PC-3 (cell line): ENCODE results near the gene FGFR3. TPM values are rescaled to one million over a fixed set of nuclear protein-coding genes. Genes with fewer than 3 reads are reported as not detected.

ENCODE experiments used
- ATAC-seq: fragments of 200-7000 bp; cut with Tn5 transposase; 2 replicates; pipeline ENCODE4 v1.9.1; 2020; ENCODE audit warnings: mild to moderate bottlenecking, moderate library complexity
- BruUV-seq: library from RNA; stranded (reverse); fragments of 400-500 nt; replicated peaks from 2 replicates; lab custom pipeline; 2021; lab: Mats Ljungman, UMichigan
- CTCF ChIA-PET: fragments of 300-600 bp; sonication (Branson Sonifier 250); formaldehyde crosslinking; loops from one replicate; lab custom pipeline; 2022; ENCODE audit warnings: antibody characterized with exemption; lab: Charles Lee
- POLR2A ChIA-PET: fragments of 300-600 bp; sonication (Branson Sonifier 250); formaldehyde crosslinking; loops from one replicate; lab custom pipeline; 2022; ENCODE audit warnings: antibody characterized with exemption; ENCODE audit not compliant: unreplicated experiment; lab: Charles Lee
- DNase-seq: peaks from one replicate; pipeline ENCODE4 v3.0.0-alpha.2; 2015
- H2AFZ ChIP-seq: fragments of 300-600 bp; sonication (generic); 2 replicates; pipeline ENCODE4 v1.6.0; 2016; ENCODE audit warnings: antibody characterized with exemption, low read length
- H3F3A ChIP-seq: fragments of 300-600 bp; sonication (generic); one replicate; pipeline ENCODE4 v1.6.0; 2017; ENCODE audit warnings: antibody characterized with exemption, low read length, control low read depth, mild to moderate bottlenecking; ENCODE audit not compliant: unreplicated experiment
- H3K27ac ChIP-seq: fragments of 300-600 bp; sonication (generic); 2 replicates; pipeline ENCODE4 v1.5.1; 2016; ENCODE audit warnings: mild to moderate bottlenecking, low read length
- H3K27me3 ChIP-seq: fragments of 300-600 bp; sonication (generic); 2 replicates; pipeline ENCODE4 v1.6.1; 2016; ENCODE audit warnings: low read length, mixed read lengths
- H3K36me3 ChIP-seq: fragments of 300-600 bp; sonication (generic); 2 replicates; pipeline ENCODE4 v1.6.1; 2016; ENCODE audit warnings: low read depth, mixed run types, low read length, mixed read lengths
- H3K4me1 ChIP-seq: fragments of 300-600 bp; sonication (generic); 2 replicates; pipeline ENCODE4 v1.5.1; 2016; ENCODE audit warnings: low read length; ENCODE audit not compliant: insufficient read depth
- H3K4me2 ChIP-seq: fragments of 300-600 bp; sonication (generic); 2 replicates; pipeline ENCODE4 v1.6.0; 2016; ENCODE audit warnings: low read length
- H3K4me3 ChIP-seq: fragments of 300-600 bp; sonication (generic); 2 replicates; pipeline ENCODE4 v1.5.1; 2016; ENCODE audit warnings: mild to moderate bottlenecking, low read length, mixed read lengths
- H3K79me2 ChIP-seq: fragments of 300-600 bp; sonication (generic); 2 replicates; pipeline ENCODE4 v1.6.1; 2017; ENCODE audit warnings: low read length, mixed read lengths
- H3K9ac ChIP-seq: fragments of 300-600 bp; sonication (generic); 2 replicates; pipeline ENCODE4 v1.6.0; 2016; ENCODE audit warnings: mild to moderate bottlenecking, low read length
- H3K9me2 ChIP-seq: fragments of 300-600 bp; sonication (generic); replicated peaks from 2 replicates; pipeline ENCODE4 v1.6.1; 2016; ENCODE audit warnings: mixed run types, low read length, mixed read lengths
- H3K9me3 ChIP-seq: fragments of 300-600 bp; sonication (generic); 2 replicates; pipeline ENCODE4 v1.6.1; 2016; ENCODE audit warnings: low read length, mixed read lengths
- H4K20me1 ChIP-seq: fragments of 300-600 bp; sonication (generic); 2 replicates; pipeline ENCODE4 v1.6.1; 2016; ENCODE audit warnings: low read length, mixed read lengths
- CTCF ChIP-seq: fragments of 300-600 bp; sonication (generic); conservative IDR thresholded peaks from 2 replicates; pipeline ENCODE4 v1.5.1; 2017; ENCODE audit warnings: antibody characterized with exemption, low read depth, mild to moderate bottlenecking, low read length
- EZH2 ChIP-seq: fragments of 300-600 bp; sonication (generic); IDR thresholded peaks from one replicate; pipeline ENCODE4 v1.6.1; 2017; ENCODE audit warnings: antibody characterized with exemption, mild to moderate bottlenecking, low read length; ENCODE audit not compliant: unreplicated experiment
- EZH2phosphoT487 ChIP-seq: fragments of 300-600 bp; sonication (generic); IDR thresholded peaks from 2 replicates; pipeline ENCODE4 v1.6.1; 2018; ENCODE audit warnings: mild to moderate bottlenecking, antibody characterized with exemption, low read length, borderline replicate concordance
- intact Hi-C: fragments of 100-400 bp; cut with micrococcal nuclease; formaldehyde crosslinking; loops from 2 replicates; pipeline ENCODE4 v1.9.0; 2023
- total RNA-seq: library from RNA; depleted of rRNA; stranded (reverse); fragments of >200 nt; gene quantifications from 2 replicates; pipeline ENCODE4 v1.2.3, GENCODE V29; 2014; rRNA removed

Gene FGFR3
- total RNA-seq, 1 experiment from 2014 or later, result 0.11 TPM

GRCh38 chr4:1857931-1858330, 64.8 kb downstream of the FGFR3 start:
- Histone ChIP-seq H3K9me3 (no peaks in the 10 kb centered on the region), H3K27ac (no peak overlapping the region), H4K20me1 (peaks cover 8% of the 10 kb centered on the region; the same call in 1 of the 2 replicates), H3K4me2 (no peak overlapping the region), H3K79me2 (peaks cover 42% of the 10 kb centered on the region), H3K9me2 (no peaks in the 10 kb centered on the region), H3F3A (no peaks in the 10 kb centered on the region), H3K4me3 (no peak overlapping the region), H3K4me1 (peaks cover 9% of the 10 kb centered on the region; the same call in 1 of the 2 replicates), H2AFZ (no peak overlapping the region), H3K27me3 (no peaks in the 10 kb centered on the region), H3K9ac (no peak overlapping the region), H3K36me3 (no peaks in the 10 kb centered on the region)
- ChIA-PET POLR2A (no interaction called here), CTCF (no interaction called here)
- ATAC-seq (no peak), DNase-seq (no peak)
- intact Hi-C loops, result no loop called here
- TF ChIP-seq EZH2phosphoT487 (no peak), CTCF (no peak), EZH2 (no peak)
- BruUV-seq, result no TSS peak

Other genes with a start within 250 kb of the FGFR3 start
- gene FAM53A, start 109.0 kb upstream of the FGFR3 start, total RNA-seq, result 3.1 and 4.8 TPM in 2 replicates
- gene SLBP, start 81.0 kb upstream of the FGFR3 start, total RNA-seq, result 98.3 and 109 TPM in 2 replicates
- 28.6 and 47.7 TPM in 2 replicates for gene TMEM129, start 72.0 kb upstream of the FGFR3 start, total RNA-seq
- gene TACC3, start 71.8 kb upstream of the FGFR3 start, total RNA-seq, result 32.0 and 74.5 TPM in 2 replicates
- gene LETM1, start 62.9 kb downstream of the FGFR3 start, total RNA-seq, result 86.3 and 129 TPM in 2 replicates
- 69.0 and 87.1 TPM in 2 replicates for gene NSD2, start 78.1 kb downstream of the FGFR3 start, total RNA-seq
- 30.0 and 35.8 TPM in 2 replicates for gene NELFA, start 215.7 kb downstream of the FGFR3 start, total RNA-seq